Measurements from ENCODE around the gene BCKDHA.
A peak's percentile ranks its signal among the peaks of the same experiment; 100 is the strongest.
"Not testable (repeated sequence)": the region's sequence is repeated elsewhere in the genome, so short reads cannot be mapped to it uniquely, and the experiment has no call there.

Gene BCKDHA

DNA sequence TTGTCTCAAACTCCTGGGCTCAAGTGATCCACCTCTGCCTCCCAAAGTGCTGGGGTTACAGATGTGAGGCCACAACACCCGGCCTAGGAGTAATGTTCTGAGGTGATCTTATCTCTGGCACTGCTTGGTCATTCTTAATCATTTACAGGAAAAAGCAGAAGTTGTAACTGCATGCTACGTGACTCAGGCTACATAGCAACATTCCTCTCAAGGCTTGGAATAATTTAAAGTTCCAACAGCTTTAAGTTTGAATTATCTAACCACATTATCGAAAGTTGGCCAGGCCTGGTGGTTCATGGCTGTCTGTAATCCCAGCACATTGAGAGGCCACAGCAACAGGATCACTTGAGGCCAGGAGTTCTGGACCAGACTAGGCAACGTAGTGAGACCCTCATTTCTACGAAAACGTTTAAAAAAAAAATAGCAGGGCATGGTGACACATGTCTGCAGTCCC is 29.7 kb upstream of the BCKDHA start:
- DNase-seq, result no peak

DNA sequence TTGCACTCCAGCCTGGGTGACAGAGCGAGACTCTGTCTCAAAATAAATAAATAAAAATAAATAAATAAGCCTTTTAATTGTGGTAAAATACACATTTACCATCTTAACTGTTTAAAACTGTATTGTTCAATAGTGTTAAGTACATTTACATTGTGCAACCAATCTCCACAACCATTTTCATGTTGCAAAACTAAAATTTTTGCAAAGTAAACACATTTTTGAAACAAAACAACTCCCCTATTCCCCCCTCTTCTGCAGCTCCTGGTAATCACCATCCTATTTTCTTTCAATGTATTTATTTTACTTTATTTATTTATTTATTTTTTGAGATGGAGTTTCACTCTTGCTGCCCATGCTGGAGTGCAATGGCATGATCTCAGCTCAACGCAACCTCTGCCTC is 27.8 kb upstream of the BCKDHA start:
- DNase-seq, result no peak

DNA sequence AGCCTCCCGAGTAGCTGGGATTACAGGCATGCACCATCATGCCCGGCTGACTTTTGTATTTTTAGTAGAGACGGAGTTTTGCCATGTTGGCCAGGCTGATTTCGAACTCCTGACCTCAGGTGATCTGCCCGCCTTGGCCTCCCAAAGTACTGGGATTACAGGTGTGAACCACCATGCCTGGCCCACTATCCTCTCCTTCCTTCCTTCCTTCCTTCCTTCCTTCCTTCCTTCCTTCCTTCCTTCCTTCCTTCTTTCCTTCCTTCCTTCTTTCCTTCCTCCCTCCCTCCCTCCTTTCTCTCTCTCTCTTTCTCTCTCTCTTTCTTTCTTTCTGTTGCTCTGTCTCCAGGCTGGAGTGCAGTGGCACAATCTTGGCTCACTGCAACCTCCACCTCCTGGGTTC is 26.5 kb upstream of the BCKDHA start:
- DNase-seq, result not testable (repeated sequence)

DNA sequence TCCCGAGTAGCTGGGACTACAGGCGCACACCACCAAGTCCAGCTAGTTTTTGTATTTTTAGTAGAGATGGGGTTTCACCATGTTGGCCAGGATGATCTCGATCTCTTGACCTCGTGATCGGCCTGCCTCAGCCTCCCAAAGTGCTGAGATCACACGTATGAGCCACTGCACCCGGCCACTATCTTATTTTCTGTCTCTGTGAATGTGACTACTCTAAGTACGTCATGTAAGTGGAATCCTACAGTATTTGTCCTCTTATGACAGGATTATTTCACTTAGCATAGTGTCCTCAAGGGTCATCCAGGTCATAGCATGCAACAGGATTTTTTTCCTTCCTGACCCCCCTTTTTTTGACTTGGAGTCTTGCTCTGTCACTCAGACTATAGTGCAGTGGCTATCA is 26.1 kb upstream of the BCKDHA start:
- no peak for DNase-seq

DNA sequence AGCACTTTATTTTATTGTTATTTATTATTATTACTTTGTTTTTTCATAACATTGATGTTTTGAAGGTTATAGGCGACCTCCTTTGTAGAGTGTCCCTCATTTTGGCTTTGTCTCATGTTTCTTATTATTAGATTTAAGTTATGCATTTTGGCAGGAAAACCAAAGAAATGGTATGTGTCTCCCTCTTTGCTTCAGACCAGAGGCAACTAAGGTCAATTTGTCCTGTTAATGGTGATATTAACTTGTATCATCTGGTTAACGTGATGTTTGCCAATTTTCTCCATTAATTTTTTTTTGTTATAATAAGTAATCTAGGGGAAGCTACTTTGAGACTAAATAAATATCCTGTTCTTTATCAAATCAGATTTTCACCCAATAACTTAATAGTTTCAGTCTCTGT is 25.1 kb upstream of the BCKDHA start:
- DNase-seq, result no peak

DNA sequence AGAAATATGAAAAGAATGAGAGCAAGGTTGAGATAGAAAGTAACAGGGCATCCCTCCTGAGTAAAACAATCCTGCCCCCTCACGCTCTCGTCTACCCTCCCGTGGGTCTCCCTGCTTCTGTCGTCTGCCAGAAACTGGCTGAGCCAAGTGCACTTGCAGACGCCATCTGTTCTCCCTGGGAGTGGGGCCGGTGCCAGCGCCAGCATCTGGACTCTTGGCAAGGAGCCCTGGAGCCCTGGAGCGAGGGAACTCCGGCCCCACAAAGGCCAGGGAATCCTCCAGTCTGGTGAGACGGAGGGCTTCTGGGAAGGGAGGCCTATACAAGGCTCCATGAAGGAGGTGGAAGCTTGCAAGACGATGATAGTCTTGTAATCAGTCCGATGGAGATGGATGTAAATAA is 23.6 kb upstream of the BCKDHA start:
- DNase-seq, result no peak

DNA sequence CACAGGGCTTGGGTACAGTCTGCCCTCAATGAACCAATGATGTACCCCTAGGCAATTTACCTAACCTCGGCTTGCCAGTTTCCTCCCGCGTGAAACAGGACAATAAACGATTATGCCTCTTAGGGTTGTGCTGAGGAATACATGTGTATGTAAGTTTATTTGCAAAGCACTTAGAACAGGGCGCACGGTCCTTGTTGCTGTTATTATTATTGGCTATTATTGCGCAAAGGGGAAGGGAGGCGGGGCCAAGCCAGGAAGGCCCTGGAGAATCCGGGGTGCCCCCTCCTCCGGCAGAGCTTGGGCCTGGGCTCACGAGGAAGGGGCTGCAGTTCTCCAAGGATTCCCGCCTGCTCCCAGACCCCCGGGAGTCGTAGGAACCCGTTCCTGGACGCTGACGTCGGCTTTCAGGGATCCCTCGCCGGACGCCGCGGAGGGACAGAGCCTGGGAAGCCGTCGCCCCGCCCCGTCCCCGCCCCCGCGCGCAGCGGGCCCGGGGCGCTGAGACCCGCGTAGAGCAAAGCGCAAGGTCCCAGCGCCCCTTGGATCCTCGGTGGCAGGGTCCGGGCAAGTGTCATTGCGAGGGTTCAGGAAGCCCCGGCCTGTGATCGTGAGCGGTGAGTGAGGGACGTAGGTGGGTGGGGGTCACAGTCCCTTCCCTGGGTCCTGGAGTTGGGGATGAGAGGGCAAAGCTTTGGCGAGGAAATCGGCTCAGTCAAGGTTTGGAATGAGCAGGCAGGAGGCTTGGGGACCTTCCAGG is 21.2 kb upstream of the BCKDHA start, which contains the start of gene TMEM91:
TSS of gene TMEM91 (plus strand) at position 293 of the 757 bp plus-strand sequence. CDS start 1,777 bp downstream, outside the sequence.
- DNase-seq, result peak in 1 of 2 donors; percentile 33

DNA sequence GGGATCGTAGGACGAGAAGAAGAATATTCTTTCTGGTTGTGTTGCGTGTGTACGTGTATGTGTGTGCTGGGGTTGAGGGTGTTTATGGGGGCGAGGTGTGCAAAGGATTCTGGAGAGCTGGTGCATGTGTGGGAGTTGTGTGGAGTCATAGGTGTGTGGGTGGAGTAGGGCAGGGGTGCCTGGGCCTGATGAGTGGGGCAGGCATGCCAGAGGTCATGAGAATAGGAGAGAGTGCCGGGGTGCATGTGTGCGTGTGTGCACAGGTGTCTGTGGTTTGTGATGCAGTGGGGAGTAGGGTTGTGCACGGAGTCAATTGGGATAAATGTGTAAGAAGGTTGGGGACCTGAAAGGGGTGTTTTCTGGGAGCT is 20.6 kb upstream of the BCKDHA start:
- no peak for DNase-seq

DNA sequence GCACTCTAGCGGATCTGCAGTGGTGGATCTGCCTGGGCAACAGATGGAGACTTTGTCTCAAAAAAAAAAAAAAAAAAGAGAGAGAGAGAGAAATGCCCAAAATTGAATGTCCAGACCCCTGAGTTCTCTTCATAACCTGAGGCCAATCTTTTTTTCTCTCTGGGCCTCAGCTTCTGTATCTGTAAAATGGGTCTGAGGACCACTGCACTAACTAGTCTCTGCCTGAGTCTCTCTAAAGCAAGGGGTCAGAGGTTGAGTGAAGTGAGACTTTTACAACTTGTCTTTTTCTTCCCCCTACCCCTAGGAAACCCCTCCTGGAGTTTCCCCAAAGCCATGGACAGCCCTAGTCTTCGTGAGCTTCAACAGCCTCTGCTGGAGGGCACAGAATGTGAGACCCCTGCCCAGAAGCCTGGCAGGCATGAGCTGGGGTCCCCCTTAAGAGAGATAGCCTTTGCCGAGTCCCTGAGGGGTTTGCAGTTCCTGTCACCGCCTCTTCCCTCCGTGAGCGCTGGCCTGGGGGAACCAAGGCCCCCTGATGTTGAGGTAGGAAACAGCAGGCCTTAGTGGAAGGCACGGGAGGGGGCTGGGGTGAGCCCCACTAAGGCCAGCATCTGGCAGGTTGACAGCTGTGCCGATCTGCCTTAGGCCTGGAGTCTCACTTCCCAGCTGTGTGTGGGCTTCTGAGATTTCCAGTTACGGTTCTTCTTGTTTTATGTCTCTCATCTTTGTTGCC is 19.5 kb upstream of the BCKDHA start:
- DNase-seq, result no peak

DNA sequence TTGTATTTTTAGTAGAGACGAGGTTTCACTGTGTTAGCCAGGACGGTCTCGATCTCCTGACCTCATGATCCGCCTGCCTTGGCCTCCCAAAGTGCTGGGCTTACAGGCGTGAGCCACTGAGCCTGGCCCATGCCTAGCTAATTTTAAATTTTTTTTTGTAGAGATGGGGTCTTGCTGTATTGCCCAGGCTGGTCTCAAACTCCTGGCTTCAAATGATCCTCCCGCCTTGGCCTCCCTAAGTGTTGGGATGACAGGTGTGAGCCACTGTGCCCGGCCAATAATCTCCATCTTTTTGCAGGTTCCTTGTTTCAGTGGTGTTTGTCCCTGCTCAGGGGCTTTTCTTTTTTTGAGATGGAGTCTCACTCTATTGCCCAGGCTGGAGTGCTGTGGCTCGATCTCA is 16.1 kb upstream of the BCKDHA start:
- DNase-seq, result not testable (repeated sequence)

DNA sequence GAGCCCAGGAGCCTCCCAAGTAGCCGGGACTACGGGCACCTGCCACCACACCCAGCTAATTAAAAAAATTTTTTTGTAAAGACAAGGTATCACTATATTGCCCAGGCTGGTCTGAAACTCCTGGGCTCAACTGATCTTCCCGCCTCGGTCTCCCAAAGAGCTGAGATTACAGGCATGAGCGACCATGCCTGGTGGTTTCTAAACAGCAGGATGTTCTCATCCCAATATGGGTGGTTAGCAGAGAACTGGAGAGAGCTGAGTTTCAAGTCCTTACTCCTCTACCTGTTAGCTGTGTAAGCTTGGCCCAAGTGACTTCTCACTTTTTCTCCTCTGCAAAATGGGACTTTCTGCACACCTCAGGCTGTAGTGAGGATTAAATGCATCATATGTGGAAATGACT is 13.3 kb upstream of the BCKDHA start:
- DNase-seq, result no peak

DNA sequence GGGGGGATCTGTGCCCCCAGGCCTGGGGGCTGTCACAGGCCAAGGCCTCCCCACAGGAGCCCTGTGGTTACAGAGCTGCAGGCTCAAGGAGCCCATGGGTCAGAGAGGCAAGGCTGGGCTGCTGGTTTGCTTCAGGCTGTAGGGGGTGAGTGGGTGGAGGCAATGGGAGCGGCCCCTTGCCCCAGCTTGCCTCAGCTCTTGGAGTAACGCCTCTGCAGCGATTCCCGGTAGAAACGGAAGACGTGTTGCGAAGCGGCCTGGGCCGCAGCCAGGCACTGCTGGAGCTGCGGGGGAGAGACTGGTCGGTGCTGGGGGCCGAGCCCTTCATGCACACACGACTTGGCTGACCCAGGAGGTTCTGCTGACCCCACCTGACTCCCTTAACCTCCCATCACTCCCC is 11.2 kb upstream of the BCKDHA start:
- DNase-seq, result no peak

DNA sequence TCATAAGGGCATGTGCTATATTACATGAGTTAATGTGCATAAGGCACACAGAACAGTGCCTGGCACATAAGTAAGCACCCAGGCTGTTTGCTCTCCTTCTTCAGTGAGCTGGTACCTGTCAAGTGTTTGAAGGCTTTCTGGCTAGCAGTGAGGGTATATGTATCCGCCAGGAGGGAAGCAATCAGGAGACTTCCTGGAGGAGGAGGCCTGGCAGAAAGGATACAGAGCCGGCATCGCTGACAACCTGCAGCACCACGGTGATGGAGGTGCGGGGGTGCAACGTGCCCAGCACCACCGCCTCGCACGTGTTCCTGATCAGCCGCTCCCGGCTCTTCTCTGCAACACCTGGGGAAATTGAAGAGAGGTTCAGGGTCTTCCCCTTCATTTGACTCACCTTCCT is 6.0 kb upstream of the BCKDHA start:
- no peak for DNase-seq

DNA sequence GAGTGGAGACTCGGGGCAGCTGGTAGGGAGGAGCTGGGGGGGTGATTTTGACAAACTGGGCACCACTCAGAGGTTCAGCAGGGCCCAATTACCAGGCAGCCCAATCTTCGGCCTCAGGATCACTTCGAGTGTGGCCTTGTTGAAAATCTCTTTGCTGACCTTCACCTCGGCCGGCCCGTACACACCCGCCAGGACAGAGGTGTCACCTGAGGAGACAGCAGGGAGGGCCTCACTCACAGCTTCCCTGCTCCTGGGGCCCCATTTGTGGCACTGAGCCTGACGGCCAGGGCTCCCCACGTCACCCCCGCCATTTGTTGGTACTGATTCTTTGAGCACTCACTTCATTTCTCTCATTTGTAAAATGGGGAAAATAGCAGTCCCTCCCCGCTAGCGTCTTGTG is 4.8 kb upstream of the BCKDHA start:
- DNase-seq, result no peak

DNA sequence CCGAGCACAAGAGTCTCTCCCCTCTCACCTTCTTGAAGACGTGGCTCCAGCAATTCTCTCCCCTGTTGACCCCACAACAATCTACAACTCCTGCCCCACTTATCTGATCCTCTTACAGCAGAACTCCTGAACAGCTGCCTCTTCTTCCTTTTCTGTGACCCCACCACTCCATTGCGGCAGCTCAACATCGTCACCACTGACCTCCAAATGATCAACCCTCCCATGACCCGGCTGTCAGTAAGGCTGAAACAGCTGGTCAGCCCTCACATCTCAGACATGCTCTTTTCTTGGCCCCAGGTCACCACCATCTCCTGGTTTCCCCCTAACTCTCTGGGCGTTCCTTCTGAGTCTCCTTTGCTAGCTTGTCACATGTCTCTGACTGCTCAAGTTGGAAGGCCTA is 2.3 kb upstream of the BCKDHA start:
- DNase-seq, result no peak

DNA sequence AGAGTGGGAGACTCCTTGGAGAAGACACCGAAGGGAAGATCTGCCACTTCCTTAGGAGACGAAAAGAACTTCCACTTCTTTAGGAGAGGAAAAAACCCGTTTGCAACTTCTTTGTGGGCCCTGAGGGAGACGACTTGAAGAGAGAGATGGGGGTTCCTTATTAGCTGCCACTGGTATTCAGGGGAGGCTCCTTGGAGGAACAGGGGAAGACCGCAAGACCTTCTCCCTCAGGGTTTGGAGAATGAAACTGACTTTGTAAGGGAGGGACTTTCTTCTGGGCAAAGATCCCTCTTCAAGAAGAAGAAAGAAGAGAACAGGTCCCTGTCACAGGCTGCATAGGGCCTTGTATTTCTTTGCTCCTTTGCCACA is 416 bp downstream of the BCKDHA start:
- DNase-seq, result no peak

DNA sequence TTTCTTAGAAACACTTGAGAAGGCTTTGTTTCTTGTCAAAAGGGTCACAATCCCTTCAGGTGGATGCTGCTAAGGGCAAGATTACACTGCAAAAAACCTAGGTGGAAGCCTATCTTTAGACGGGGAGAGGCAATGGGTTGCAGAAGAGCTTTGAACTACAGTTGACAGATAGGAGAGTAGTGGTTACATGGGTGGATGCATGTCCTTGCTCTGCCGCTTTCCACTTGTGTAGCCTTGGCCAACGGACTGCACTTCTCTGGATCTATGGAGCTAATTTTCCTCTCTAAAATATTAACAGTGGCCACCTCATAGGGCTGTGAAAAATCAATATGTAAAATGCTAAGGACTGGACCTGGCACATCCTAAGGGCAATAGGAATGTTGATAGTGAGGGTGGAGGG is 980 bp downstream of the BCKDHA start:
- no peak for DNase-seq

DNA sequence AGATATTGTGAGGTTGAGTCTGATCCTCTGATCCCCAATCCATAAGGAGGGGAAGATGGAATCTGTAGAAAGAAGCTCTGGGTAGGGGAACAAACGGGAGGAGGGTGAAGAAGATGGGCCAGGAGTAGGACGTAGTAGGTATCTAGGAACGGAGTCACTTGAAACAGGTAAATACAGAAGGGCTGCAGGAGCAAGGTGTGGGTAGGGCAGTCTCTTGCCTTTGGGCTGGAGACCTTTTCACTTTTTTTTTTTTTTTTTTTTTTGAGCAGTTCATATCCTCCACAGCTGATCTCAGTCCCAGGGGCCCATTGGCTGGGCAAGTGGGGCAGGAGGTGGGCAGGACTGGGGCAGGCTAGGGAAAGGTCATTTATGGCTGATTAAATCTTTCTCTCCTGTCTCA is 1.5 kb downstream of the BCKDHA start:
- no peak for DNase-seq

DNA sequence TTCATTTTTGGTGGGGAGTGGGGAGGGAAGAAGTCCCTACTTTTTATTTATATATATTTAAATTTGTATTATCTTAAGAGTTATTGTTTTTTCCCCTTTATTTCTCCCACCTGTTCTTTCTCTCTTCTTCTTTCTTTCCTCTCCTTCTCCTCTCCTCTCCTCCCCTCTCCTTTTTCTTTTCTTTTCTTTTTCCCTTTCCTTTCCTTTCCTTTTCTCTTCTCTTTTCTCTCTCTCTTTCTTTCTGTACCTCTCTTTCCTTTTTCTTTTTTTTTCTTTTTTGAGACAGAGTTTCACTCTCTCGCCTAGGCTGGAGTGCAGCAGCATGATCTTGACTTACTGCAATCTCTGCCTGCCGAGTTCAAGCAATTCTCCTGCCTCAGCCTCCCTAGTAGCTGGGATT is 1.9 kb downstream of the BCKDHA start:
- no peak for DNase-seq

DNA sequence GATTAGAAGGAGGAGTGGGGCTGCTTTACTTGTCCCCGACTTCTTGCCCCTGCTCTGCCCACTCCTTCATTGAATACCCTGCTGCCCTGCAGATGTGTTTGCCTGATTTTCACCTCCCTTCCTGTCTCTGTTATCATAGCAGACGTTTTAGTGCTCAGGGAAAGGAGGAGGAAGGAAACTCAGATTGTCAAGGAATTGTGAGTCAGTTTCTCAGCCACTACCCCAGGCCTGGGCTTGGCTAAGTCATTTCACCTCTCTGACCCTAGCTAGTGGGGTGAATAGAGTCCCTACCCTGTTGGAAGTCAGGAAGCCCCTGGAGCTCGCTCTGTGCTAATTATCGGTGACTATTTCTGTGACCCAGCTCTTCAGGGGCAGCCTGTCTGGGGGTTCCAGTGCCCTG is 3.9 kb downstream of the BCKDHA start:
- no peak for DNase-seq

DNA sequence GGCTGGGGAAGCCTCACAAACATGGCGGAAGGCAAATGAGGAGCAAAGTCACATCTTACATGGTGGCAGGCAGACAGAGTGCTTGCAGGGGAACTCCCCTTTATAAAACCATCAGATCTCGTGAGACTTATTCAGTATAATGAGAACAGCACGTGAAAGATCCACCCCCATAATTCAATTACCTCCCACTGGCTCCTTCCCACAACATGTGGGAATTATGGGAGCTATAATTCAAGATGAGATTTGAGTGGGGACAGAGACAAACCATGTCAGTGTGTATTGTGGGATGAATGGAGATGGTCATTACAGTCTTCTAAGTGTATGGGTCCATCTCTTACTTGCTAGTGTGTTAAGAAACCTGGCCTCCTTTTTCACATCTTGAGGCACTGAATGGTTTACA is 4.4 kb downstream of the BCKDHA start:
- DNase-seq, result no peak

DNA sequence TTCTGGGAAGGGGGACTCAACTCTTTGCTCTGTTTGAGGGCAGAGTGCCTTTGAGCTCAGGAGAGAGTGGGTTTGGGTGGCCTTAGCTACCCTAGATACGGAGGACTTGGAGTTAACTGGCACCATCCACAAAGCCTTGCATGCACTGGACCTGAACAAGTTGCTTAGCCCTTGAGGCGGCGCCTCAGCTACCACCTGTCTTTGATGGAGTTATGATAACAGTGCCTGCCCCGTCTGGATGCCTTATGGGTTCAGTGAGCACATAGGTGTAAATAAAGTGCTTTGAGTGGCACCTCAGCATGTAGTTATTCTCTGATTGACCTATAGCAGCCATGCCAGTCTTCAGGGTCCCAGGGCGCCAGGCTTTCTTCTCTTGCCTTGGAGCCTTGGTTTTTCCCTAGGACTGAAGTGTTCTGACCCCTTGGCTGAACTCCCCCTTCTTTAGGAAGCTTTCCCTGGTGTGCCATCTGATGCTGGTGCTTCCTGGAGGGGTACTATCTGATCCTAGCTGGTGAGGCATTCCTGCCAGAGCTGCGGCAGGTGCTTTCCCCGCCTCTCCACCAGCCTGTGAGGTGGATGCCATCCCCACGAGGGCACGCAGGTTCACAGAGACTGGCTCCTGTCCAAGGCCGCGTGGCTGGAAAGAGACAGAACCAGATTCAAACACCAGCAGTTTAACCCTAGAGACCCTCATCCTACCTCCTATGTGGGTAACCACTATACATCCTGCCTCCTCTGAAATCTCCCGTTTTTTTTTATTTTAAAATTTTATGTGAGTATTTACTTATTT is 5.8 kb downstream of the BCKDHA start:
- no peak for DNase-seq

DNA sequence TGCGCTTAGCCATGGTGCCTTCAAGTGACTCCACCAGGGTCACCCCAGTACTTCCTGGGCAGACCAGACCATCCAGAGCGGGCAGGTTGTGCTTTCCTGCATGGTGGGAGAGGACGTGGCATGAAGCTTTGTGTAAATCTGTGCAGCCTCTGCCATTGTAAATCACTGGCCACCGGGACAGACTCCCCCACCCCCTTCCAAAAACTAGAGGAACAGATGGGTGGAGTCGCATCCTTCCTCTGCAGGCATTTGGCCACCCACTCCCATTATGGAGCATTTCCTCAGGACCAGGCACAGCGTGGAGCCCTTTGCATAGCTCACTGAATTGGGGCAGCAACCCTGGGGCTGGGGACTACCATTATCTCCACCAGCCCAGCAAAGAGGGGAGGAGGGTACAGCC is 8.2 kb downstream of the BCKDHA start:
- DNase-seq, result no peak

DNA sequence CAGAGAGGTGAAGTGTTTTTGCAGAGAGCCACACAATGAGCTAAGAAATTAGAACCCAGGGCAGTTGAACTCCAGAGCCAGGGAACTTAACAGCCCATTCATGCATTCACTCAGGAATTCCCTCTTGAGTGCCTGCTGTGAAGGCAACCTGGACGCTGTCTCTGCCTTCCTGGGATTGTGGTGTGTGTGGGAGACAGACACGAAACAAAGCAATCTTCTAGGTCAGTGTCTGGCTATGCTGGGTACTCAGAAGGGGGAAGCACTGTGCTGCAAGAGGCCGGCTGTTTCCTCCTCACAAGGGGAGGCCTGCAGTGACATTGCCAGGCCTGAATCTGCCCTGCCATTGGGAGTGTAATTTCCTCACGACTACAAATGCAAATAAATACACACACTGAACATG is 9.7 kb downstream of the BCKDHA start:
- no peak for DNase-seq

Data from CD4-positive, alpha-beta T cell treated with Interleukin-4 for 1 hour (primary cell).